ENCODE results near the gene AIFM2.

DNA sequence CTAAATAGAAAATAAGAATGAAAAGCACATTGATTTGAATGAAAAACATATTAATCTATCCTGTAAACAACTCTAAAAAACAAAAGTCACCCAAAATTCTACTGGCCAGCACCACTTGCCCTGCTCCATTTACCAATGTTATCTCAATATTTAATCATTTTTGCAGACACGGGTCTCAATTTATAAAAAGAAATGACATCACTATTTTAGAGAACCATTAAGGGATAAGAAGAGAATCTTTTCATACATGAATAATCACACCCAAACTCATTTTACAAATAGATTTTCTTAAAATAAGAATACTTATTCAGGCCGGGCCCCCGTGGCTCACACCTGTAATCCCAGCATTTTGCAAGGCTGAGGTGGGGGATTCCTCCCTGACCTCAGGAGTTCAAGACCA lies 33.8 kb upstream of the AIFM2 start:
- TF ChIP-seq, protein P1, sequence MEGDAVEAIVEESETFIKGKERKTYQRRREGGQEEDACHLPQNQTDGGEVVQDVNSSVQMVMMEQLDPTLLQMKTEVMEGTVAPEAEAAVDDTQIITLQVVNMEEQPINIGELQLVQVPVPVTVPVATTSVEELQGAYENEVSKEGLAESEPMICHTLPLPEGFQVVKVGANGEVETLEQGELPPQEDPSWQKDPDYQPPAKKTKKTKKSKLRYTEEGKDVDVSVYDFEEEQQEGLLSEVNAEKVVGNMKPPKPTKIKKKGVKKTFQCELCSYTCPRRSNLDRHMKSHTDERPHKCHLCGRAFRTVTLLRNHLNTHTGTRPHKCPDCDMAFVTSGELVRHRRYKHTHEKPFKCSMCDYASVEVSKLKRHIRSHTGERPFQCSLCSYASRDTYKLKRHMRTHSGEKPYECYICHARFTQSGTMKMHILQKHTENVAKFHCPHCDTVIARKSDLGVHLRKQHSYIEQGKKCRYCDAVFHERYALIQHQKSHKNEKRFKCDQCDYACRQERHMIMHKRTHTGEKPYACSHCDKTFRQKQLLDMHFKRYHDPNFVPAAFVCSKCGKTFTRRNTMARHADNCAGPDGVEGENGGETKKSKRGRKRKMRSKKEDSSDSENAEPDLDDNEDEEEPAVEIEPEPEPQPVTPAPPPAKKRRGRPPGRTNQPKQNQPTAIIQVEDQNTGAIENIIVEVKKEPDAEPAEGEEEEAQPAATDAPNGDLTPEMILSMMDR (IDR thresholded peaks at IDR 0.05; ENCODE audit: low read length) = no peak
- TF ChIP-seq EZH2 (optimal IDR thresholded peaks at IDR 0.05; ENCODE audit: low read depth, low read length) (no peak), EZH2phosphoT487 (IDR thresholded peaks at IDR 0.05; ENCODE audit: low read length) (no peak)
